ENCODE measurements around the gene TMX4.
"Not testable (repeated sequence)": the region's sequence is repeated elsewhere in the genome, so short reads cannot be mapped to it uniquely, and the experiment has no call there.

TMX4 gene

GRCh38 chr20:7967199-7967844 lies 52.2 kb downstream of the TMX4 start:
- no peak for DNase-seq (ENCODE audit: low spot score)

GRCh38 chr20:7966176-7966575 lies 53.4 kb downstream of the TMX4 start:
- no peak for DNase-seq (ENCODE audit: low spot score)

GRCh38 chr20:7959484-7959883 lies 60.1 kb downstream of the TMX4 start:
- DNase-seq (ENCODE audit: low spot score) = no peak

GRCh38 chr20:7956561-7956960 lies 63.0 kb downstream of the TMX4 start:
- DNase-seq (ENCODE audit: low spot score) = not testable (repeated sequence)

GRCh38 chr20:7950387-7950786 lies 69.2 kb downstream of the TMX4 start:
- no peak for DNase-seq (ENCODE audit: low spot score)

- no peak for DNase-seq (ENCODE audit: low spot score)
Observed at GRCh38 chr20:7943891-7944290, 75.7 kb downstream of the TMX4 start.

GRCh38 chr20:7940341-7940740 lies 79.2 kb downstream of the TMX4 start, which contains the start of gene HAO1:
HAO1 (minus strand) TSS chr20:7940458; CDS start chr20:7940422, 36 bp downstream.
- DNase-seq (ENCODE audit: low spot score) = no peak

GRCh38 chr20:7939663-7940062 lies 79.9 kb downstream of the TMX4 start:
- no peak for DNase-seq (ENCODE audit: low spot score)

- DNase-seq (ENCODE audit: low spot score) = no peak
Observed at GRCh38 chr20:7938058-7938457, 81.5 kb downstream of the TMX4 start.

GRCh38 chr20:7937328-7937727 lies 82.2 kb downstream of the TMX4 start:
- no peak for DNase-seq (ENCODE audit: low spot score)

- DNase-seq (ENCODE audit: low spot score) = no peak
Observed at GRCh38 chr20:7935027-7935551, 84.5 kb downstream of the TMX4 start.

- no peak for DNase-seq (ENCODE audit: low spot score)
Observed at GRCh38 chr20:7933346-7933745, 86.2 kb downstream of the TMX4 start.

GRCh38 chr20:7930343-7930742 lies 89.2 kb downstream of the TMX4 start:
- no peak for DNase-seq (ENCODE audit: low spot score)
